K562 (cell line): ENCODE data around the gene ZNF599. TPM values are rescaled to one million over a fixed set of nuclear protein-coding genes. Genes with fewer than 3 reads are reported as not detected.

Experiments used
- E2F8 ChIP-seq: fragments of 450-650 bp; IDR thresholded peaks from 2 replicates; pipeline ENCODE4 v1.7.1; 2018; ENCODE audit warnings: mild to moderate bottlenecking, low read depth; ENCODE audit not compliant: partially characterized antibody
- GATAD2A ChIP-seq: fragments of 450-650 bp; IDR thresholded peaks from 2 replicates; pipeline ENCODE4 v1.6.1; 2017
- MNT ChIP-seq, 2 experiments: fragments of 450-650 bp; conservative IDR thresholded peaks; 2 replicates each; pipeline ENCODE4 v1.6.1; 2017; ENCODE audit warnings: mild to moderate bottlenecking in 2 of 2, moderate library complexity in 2 of 2
- NR1H2 ChIP-seq: sonication (generic); formaldehyde crosslinking; IDR thresholded peaks from 2 replicates; pipeline ENCODE4 v1.4.0; 2020; ENCODE audit warnings: mild to moderate bottlenecking, missing genetic modification reagents
- NRF1 ChIP-seq, 2 experiments: fragments of 450-650 bp; IDR thresholded peaks in 1 of 2; conservative IDR thresholded peaks in 1 of 2; 2 replicates each; pipeline ENCODE4 v1.6.1; 2014; ENCODE audit warnings: mild to moderate bottlenecking in 2 of 2
- RAD21 ChIP-seq, 2 experiments: fragments of 250-450 bp in 1 of 2; fragments of 450-650 bp in 1 of 2; sonication (Bioruptor Pico) in 1 of 2; formaldehyde crosslinking in 1 of 2; IDR thresholded peaks in 1 of 2; conservative IDR thresholded peaks in 1 of 2; 2 replicates each; pipeline versions ENCODE4 v1.4.0 to v1.8.0; 2020 to 2022; ENCODE audit warnings: mild to moderate bottlenecking in 2 of 2, moderate library complexity in 1 of 2
- RBM39 ChIP-seq: fragments of 200-400 bp; formaldehyde crosslinking; optimal IDR thresholded peaks from 2 replicates; pipeline ENCODE3; 2018; ENCODE audit warnings: low read depth, low read length
- RREB1 ChIP-seq: fragments of 250-450 bp; sonication (Bioruptor Pico); IDR thresholded peaks from 2 replicates; pipeline ENCODE4 v1.4.0; 2020
- TAL1 ChIP-seq: fragments of 450-650 bp; IDR thresholded peaks from 2 replicates; pipeline ENCODE4 v1.6.1; 2016; ENCODE audit warnings: mild to moderate bottlenecking
- ZNF239 ChIP-seq: fragments of 250-450 bp; sonication (Bioruptor Pico); IDR thresholded peaks from 2 replicates; pipeline ENCODE4 v1.4.0; 2020; ENCODE audit warnings: mild to moderate bottlenecking
- polyA plus RNA-seq, 8 experiments: library from polyadenylated mRNA; depleted of rRNA in 4 of 8; stranded (reverse) in 5 of 8; unstranded in 3 of 8; fragments of >200 nt; fragmentation: Nextera tagmentation in 2 of 8; fragmentation: Illumina TruSeq in 1 of 8; extraction: Ambion mirVana in 2 of 8; extraction: Trizol in 1 of 8; gene quantifications; 2 replicates each; pipeline versions ENCODE4 v1.2.1 to v1.2.3, GENCODE V29; 2011 to 2014; ENCODE audit warnings: inconsistent platforms in 1 of 8, missing spikeins in 1 of 8
- total RNA-seq, 7 experiments: library from RNA; depleted of rRNA in 6 of 7; stranded (reverse); fragments of >200 nt in 6 of 7; fragmentation: Illumina TruSeq in 2 of 7; extraction: Trizol in 2 of 7; gene quantifications; 2 replicates each; pipeline versions ENCODE4 v1.2.1 to v1.2.3, GENCODE V29; 2011 to 2021; ENCODE audit warnings: low replicate concordance in 1 of 7
- TF ChIP-seq, protein P1 (sequence below): fragments of 250-450 bp; sonication (Bioruptor Pico); IDR thresholded peaks from 2 replicates; pipeline ENCODE4 v1.4.0; 2020; ENCODE audit warnings: mild to moderate bottlenecking, moderate library complexity
- TF ChIP-seq, protein P2 (sequence below): fragments of 250-450 bp; sonication (Bioruptor Pico); IDR thresholded peaks from 2 replicates; pipeline ENCODE4 v1.8.0; 2022; ENCODE audit warnings: inconsistent platforms, mild to moderate bottlenecking, moderate library complexity, borderline replicate concordance

ZNF599 gene
- total and polyA plus RNA-seq, 9 of the 15 experiments (the other 6 are each of a cell fraction or from before 2014, with no cell fraction given): 0.71 to 6.7 (median 2.8) TPM

GRCh38 chr19:34733746-34734536 lies 39.1 kb downstream of the ZNF599 start, which contains the start of gene ZNF181 (continued):
- TF ChIP-seq, protein P1, sequence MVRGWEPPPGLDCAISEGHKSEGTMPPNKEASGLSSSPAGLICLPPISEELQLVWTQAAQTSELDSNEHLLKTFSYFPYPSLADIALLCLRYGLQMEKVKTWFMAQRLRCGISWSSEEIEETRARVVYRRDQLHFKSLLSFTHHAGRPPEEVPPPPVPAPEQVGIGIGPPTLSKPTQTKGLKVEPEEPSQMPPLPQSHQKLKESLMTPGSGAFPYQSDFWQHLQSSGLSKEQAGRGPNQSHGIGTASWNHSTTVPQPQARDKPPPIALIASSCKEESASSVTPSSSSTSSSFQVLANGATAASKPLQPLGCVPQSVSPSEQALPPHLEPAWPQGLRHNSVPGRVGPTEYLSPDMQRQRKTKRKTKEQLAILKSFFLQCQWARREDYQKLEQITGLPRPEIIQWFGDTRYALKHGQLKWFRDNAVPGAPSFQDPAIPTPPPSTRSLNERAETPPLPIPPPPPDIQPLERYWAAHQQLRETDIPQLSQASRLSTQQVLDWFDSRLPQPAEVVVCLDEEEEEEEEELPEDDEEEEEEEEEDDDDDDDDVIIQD (CRISPR knock-in tag): 0 out of 2 replicates have a peak, but pooled peaks have one; percentile 30
- TF ChIP-seq RBM39: no peak
- TF ChIP-seq MNT (conservative IDR thresholded peaks at IDR 0.05): peak; percentile 95 to 97; a peak in 3 of 4 replicates
- 0 out of 2 replicates have a peak, but pooled peaks have one; percentile 19 for TF ChIP-seq ZNF239 (CRISPR knock-in tag)
- TF ChIP-seq E2F8: peak; percentile 86
- no peak for TF ChIP-seq RREB1 (CRISPR knock-in tag)
- 0 out of 2 replicates have a peak, but pooled peaks have one; percentile 34 for TF ChIP-seq GATAD2A
- peak; percentile 83 to 85 for TF ChIP-seq NRF1 (conservative IDR thresholded peaks at IDR 0.05 in 1 of 2, IDR thresholded peaks at IDR 0.05 in 1 of 2)
- TF ChIP-seq, protein P2, sequence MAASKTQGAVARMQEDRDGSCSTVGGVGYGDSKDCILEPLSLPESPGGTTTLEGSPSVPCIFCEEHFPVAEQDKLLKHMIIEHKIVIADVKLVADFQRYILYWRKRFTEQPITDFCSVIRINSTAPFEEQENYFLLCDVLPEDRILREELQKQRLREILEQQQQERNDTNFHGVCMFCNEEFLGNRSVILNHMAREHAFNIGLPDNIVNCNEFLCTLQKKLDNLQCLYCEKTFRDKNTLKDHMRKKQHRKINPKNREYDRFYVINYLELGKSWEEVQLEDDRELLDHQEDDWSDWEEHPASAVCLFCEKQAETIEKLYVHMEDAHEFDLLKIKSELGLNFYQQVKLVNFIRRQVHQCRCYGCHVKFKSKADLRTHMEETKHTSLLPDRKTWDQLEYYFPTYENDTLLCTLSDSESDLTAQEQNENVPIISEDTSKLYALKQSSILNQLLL (CRISPR knock-in tag): 0 out of 2 replicates have a peak, but pooled peaks have one; percentile 8
- no peak for TF ChIP-seq RAD21 (CRISPR knock-in tag; conservative IDR thresholded peaks at IDR 0.05 in 1 of 2, IDR thresholded peaks at IDR 0.05 in 1 of 2)
- peak; percentile 35; the same call in 1 of the 2 replicates for TF ChIP-seq NR1H2 (CRISPR knock-in tag)
- no peak for TF ChIP-seq TAL1
